HEK293 (cell line): ENCODE results near the gene PLEKHG3.

ENCODE experiments used
- CTCF ChIA-PET: fragments of 350-600 bp; formaldehyde crosslinking; extraction: SDS; loops from one replicate; lab custom pipeline; 2021; ENCODE audit warnings: antibody characterized with exemption; lab: Yijun Ruan, JAX
- POLR2A ChIA-PET: fragments of 300-600 bp; formaldehyde crosslinking; extraction: SDS; loops from one replicate; lab custom pipeline; 2020; ENCODE audit warnings: antibody characterized with exemption, inconsistent platforms; lab: Yijun Ruan, JAX
- H3K27ac ChIP-seq: fragments of 200-500 bp; sonication (Bioruptor generic); 2 replicates; pipeline ENCODE4 v1.5.1; 2014; ENCODE audit warnings: low read depth, low read length, control low read depth, inconsistent platforms; ENCODE audit errors: extremely low read depth
- H3K36me3 ChIP-seq, 2 experiments: fragments of 200-500 bp in 1 of 2; sonication (Bioruptor generic) in 1 of 2; 1 replicate in 1 of 2; 2 replicates in 1 of 2; pipeline ENCODE4 v1.5.1; 2014 to 2017; ENCODE audit warnings: inconsistent platforms in 2 of 2, low read length in 2 of 2; ENCODE audit not compliant: control insufficient read depth in 2 of 2, insufficient read depth in 1 of 2
- H3K4me1 ChIP-seq: fragments of 200-500 bp; sonication (Bioruptor generic); 2 replicates; pipeline ENCODE4 v1.5.1; 2014; ENCODE audit warnings: mild to moderate bottlenecking, low read length, inconsistent platforms; ENCODE audit not compliant: control insufficient read depth, insufficient read depth
- H3K4me3 ChIP-seq: 2 replicates; pipeline ENCODE4 v1.5.1; 2011; ENCODE audit warnings: low read depth, mild to moderate bottlenecking, control low read depth, low read length, moderate library complexity
- H3K9me3 ChIP-seq: fragments of 200-500 bp; sonication (Bioruptor generic); 2 replicates; pipeline ENCODE4 v1.5.1; 2014; ENCODE audit warnings: low read depth, low read length, inconsistent platforms; ENCODE audit not compliant: control insufficient read depth, insufficient read depth
- KLF1 ChIP-seq: fragments of 450-650 bp; formaldehyde crosslinking; IDR thresholded peaks from 2 replicates; pipeline ENCODE4 v1.5.1; 2016; ENCODE audit warnings: missing biosample characterization, missing genetic modification characterization
- PRDM2 ChIP-seq: fragments of 450-650 bp; formaldehyde crosslinking; IDR thresholded peaks from 2 replicates; pipeline ENCODE4 v1.5.1; 2016; ENCODE audit warnings: missing biosample characterization, missing genetic modification characterization, borderline replicate concordance
- REST ChIP-seq: fragments of 450-650 bp; formaldehyde crosslinking; IDR thresholded peaks from 2 replicates; pipeline ENCODE4 v1.5.1; 2016; ENCODE audit warnings: missing biosample characterization, missing genetic modification characterization
- ZBTB17 ChIP-seq: fragments of 450-650 bp; formaldehyde crosslinking; IDR thresholded peaks from 2 replicates; pipeline ENCODE4 v1.5.1; 2016; ENCODE audit warnings: missing biosample characterization, missing genetic modification characterization
- ZNF121 ChIP-seq: fragments of 450-650 bp; formaldehyde crosslinking; IDR thresholded peaks from 2 replicates; pipeline ENCODE4 v1.5.1; 2016; ENCODE audit warnings: missing biosample characterization, missing genetic modification characterization
- ZNF280D ChIP-seq: fragments of 450-650 bp; formaldehyde crosslinking; IDR thresholded peaks from 2 replicates; pipeline ENCODE4 v1.5.1; 2016; ENCODE audit warnings: missing biosample characterization, missing genetic modification characterization
- ZNF324 ChIP-seq: fragments of 450-650 bp; formaldehyde crosslinking; IDR thresholded peaks from 2 replicates; pipeline ENCODE4 v1.5.1; 2016; ENCODE audit warnings: missing biosample characterization, missing genetic modification characterization
- ZNF335 ChIP-seq: fragments of 450-650 bp; formaldehyde crosslinking; conservative IDR thresholded peaks from 2 replicates; pipeline ENCODE4 v1.5.1; 2016; ENCODE audit warnings: missing biosample characterization, missing genetic modification characterization
- ZNF768 ChIP-seq: fragments of 450-650 bp; formaldehyde crosslinking; IDR thresholded peaks from 2 replicates; pipeline ENCODE4 v1.5.1; 2018; ENCODE audit warnings: missing biosample characterization, mild to moderate bottlenecking, missing genetic modification characterization

PLEKHG3 gene

GRCh38 chr14:64769096-64770020 is 65.1 kb downstream of the PLEKHG3 start (continued):
- no peak for TF ChIP-seq PRDM2 (tag by site-specific recombination)
- no peak for TF ChIP-seq ZBTB17
- TF ChIP-seq ZNF768 (tag by site-specific recombination) = no peak
- no peak for TF ChIP-seq ZNF324 (tag by site-specific recombination)
- TF ChIP-seq ZNF121 = no peak
- no peak for TF ChIP-seq ZNF280D (tag by site-specific recombination)
- no peak for TF ChIP-seq ZNF335 (tag by site-specific recombination)
- TF ChIP-seq, all 188 proteins: peak for 0

GRCh38 chr14:64770751-64771150 is 66.5 kb downstream of the PLEKHG3 start:
- ChIA-PET POLR2A (no interaction called here), CTCF (interaction anchor here (2.0 kb wide), 1 partner anchor 121 kb away, joined by 6 read pairs; no protein-coding TSS in a partner anchor)
- no peaks in the 10 kb centered on the region for H3K4me1 ChIP-seq
- no peaks in the 10 kb centered on the region for H3K9me3 ChIP-seq
- H3K4me3 ChIP-seq = no peak overlapping the region
- H3K27ac ChIP-seq = no peak overlapping the region
- TF ChIP-seq KLF1 (tag by site-specific recombination) (no peak), REST (tag by site-specific recombination) (no peak), PRDM2 (tag by site-specific recombination) (no peak)
- peaks cover 4 to 44% of the 10 kb centered on the region in 2 experiments; a peak in 2 of 3 replicates for H3K36me3 ChIP-seq
